ENCODE measurements around the gene MELTF. TPM values are rescaled to one million over a fixed set of nuclear protein-coding genes. Genes with fewer than 3 reads are reported as not detected.

MELTF gene
- total and polyA plus RNA-seq, 2 of the 13 experiments (the other 11 are each of a cell fraction or from before 2014, with no cell fraction given): 3.2 to 7.5 TPM

- H3K4me3 ChIP-seq (replicated peaks in 1 of 3; ENCODE audit: insufficient read depth in 1 of 3, low read depth in 2 of 3, low read length in 3 of 3): no peak overlapping the region
- DNase-seq (ENCODE audit: low spot score) (no peak), ATAC-seq (no peak), FAIRE-seq (no peak)
- H3K79me2 ChIP-seq (ENCODE audit: insufficient read depth, low read length): no peaks in the 10 kb centered on the region
- intact Hi-C loops (cut with micrococcal nuclease; ENCODE audit: unreplicated experiment): no loop called here
- in situ Hi-C loops (cut with HindIII; ENCODE audit: extremely low pct_ligation_motif_present, low pct_unique_long_range_greater_than_20kb): loop anchor here (25.0 kb wide), 1 partner anchor 529 kb away; no protein-coding TSS in a partner anchor
- H3K4me2 ChIP-seq (ENCODE audit: low read depth, low read length): no peak overlapping the region
- no peak overlapping the region for H2AFZ ChIP-seq (ENCODE audit: low read length)
- POLR2A ChIA-PET: no interaction called here
- peaks cover 10% of the 10 kb centered on the region; the same call in 1 of the 2 replicates for H3K9me3 ChIP-seq (ENCODE audit: low read length)
- H3K27me3 ChIP-seq (ENCODE audit: control insufficient read depth in 1 of 2, insufficient read depth in 2 of 2, low read length in 2 of 2): no peaks in the 10 kb centered on the region
- BruUV-seq (replicated peaks): no TSS peak
- H3K36me3 ChIP-seq (replicated peaks in 1 of 2; ENCODE audit: control insufficient read depth in 1 of 2, insufficient read depth in 2 of 2, low read length in 2 of 2): no peaks in the 10 kb centered on the region
- no peaks in the 10 kb centered on the region for H4K20me1 ChIP-seq (ENCODE audit: insufficient read depth, low read length)
- TF ChIP-seq ETV6 (CRISPR knock-in tag; conservative IDR thresholded peaks at IDR 0.05): no peak
- TF ChIP-seq ZFP37 (CRISPR knock-in tag; IDR thresholded peaks at IDR 0.05; ENCODE audit: borderline replicate concordance): no peak
- TF ChIP-seq ZNF317 (CRISPR knock-in tag; IDR thresholded peaks at IDR 0.05): peak; percentile 95
- TF ChIP-seq ZNF10 (CRISPR knock-in tag; IDR thresholded peaks at IDR 0.05; ENCODE audit: borderline replicate concordance, low read depth): no peak
- no peak for TF ChIP-seq ZBTB39 (CRISPR knock-in tag; IDR thresholded peaks at IDR 0.05)
- H3K4me1 ChIP-seq (ENCODE audit: insufficient read depth, low read length): peaks cover 69% of the 10 kb centered on the region
- H3K27ac ChIP-seq (ENCODE audit: extremely low read length, insufficient read depth, low read length): no peak overlapping the region
- H3K9ac ChIP-seq (ENCODE audit: insufficient read depth, low read depth, low read length): no peak overlapping the region
- CTCF ChIA-PET (ENCODE audit: low intra/inter-chr PET ratio, low total read pairs): no interaction called here
- 88% methylated on average over 1 of the region's 1 CpG for WGBS (ENCODE audit: low lambda C conversion rate)
Observed at GRCh38 chr3:196983186-196983585, 46.4 kb downstream of the MELTF start.

DNA sequence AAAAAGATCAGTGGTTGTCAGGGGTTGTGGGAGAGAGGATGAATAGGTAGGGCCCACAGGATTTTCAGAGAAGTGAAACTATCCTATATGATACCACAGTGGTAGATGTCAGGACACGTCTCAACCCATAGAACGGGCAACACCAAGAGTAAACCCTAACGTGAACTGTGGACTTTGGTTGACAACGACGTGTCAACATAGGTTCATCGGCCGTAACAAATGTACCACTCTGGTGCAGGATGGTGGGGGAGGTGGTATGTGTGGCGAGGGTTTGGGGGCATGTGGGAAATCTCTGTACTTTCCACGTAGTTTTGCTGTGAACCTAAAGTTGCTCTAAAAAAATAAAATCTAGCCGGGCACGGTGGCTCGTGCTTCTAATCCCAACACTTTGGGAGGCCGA is 48.0 kb downstream of the MELTF start:
- in situ Hi-C loops (cut with HindIII; ENCODE audit: extremely low pct_ligation_motif_present, low pct_unique_long_range_greater_than_20kb): loop anchor here (25.0 kb wide), 1 partner anchor 531 kb away; no protein-coding TSS in a partner anchor
- no peaks in the 10 kb centered on the region for H3K27me3 ChIP-seq (ENCODE audit: control insufficient read depth in 1 of 2, insufficient read depth in 2 of 2, low read length in 2 of 2)
- H3K4me2 ChIP-seq (ENCODE audit: low read depth, low read length): peak overlapping the region; percentile 44
- H2AFZ ChIP-seq (ENCODE audit: low read length): no peak overlapping the region
- peaks cover 10% of the 10 kb centered on the region; the same call in 1 of the 2 replicates for H3K9me3 ChIP-seq (ENCODE audit: low read length)
- no TSS peak for BruUV-seq (replicated peaks)
- H3K4me1 ChIP-seq (ENCODE audit: insufficient read depth, low read length): peaks cover 56% of the 10 kb centered on the region
- POLR2A ChIA-PET: no interaction called here
- FAIRE-seq: peak; percentile 95
- H3K4me3 ChIP-seq (replicated peaks in 1 of 3; ENCODE audit: insufficient read depth in 1 of 3, low read depth in 2 of 3, low read length in 3 of 3): no peak overlapping the region; a peak in 1 of 6 replicates
- H4K20me1 ChIP-seq (ENCODE audit: insufficient read depth, low read length): no peaks in the 10 kb centered on the region
- peak; percentile 87 for DNase-seq (ENCODE audit: low spot score)
- intact Hi-C loops (cut with micrococcal nuclease; ENCODE audit: unreplicated experiment): no loop called here
- H3K36me3 ChIP-seq (replicated peaks in 1 of 2; ENCODE audit: control insufficient read depth in 1 of 2, insufficient read depth in 2 of 2, low read length in 2 of 2): no peaks in the 10 kb centered on the region
- CTCF ChIA-PET (ENCODE audit: low intra/inter-chr PET ratio, low total read pairs): no interaction called here
- H3K27ac ChIP-seq (ENCODE audit: extremely low read length, insufficient read depth, low read length): peak overlapping the region; percentile 72
- H3K9ac ChIP-seq (ENCODE audit: insufficient read depth, low read depth, low read length): no peak overlapping the region
- peak; percentile 82 for ATAC-seq
- H3K79me2 ChIP-seq (ENCODE audit: insufficient read depth, low read length): no peaks in the 10 kb centered on the region
- 17% methylated on average over 13 of the region's 13 CpGs for WGBS (ENCODE audit: low lambda C conversion rate)
- TF ChIP-seq KDM2A (CRISPR knock-in tag; IDR thresholded peaks at IDR 0.05; ENCODE audit: borderline replicate concordance, low read depth) (peak; percentile 29; the same call in 1 of the 2 replicates), CBX2 (IDR thresholded peaks at IDR 0.05; ENCODE audit: low read depth, low read length) (no peak), CBX2 (CRISPR knock-in tag; IDR thresholded peaks at IDR 0.05; ENCODE audit: low read depth) (no peak), ARNT2 (CRISPR knock-in tag; IDR thresholded peaks at IDR 0.05; ENCODE audit: low read depth) (no peak), PCBP2 (optimal IDR thresholded peaks at IDR 0.05; ENCODE audit: low read depth, low read length, poor library complexity, severe bottlenecking) (no peak), RFXAP (CRISPR knock-in tag; IDR thresholded peaks at IDR 0.05; ENCODE audit: borderline replicate concordance) (no peak), NFE2L2 (IDR thresholded peaks at IDR 0.05; ENCODE audit: low read length) (no peak)
- TF ChIP-seq, protein P1, sequence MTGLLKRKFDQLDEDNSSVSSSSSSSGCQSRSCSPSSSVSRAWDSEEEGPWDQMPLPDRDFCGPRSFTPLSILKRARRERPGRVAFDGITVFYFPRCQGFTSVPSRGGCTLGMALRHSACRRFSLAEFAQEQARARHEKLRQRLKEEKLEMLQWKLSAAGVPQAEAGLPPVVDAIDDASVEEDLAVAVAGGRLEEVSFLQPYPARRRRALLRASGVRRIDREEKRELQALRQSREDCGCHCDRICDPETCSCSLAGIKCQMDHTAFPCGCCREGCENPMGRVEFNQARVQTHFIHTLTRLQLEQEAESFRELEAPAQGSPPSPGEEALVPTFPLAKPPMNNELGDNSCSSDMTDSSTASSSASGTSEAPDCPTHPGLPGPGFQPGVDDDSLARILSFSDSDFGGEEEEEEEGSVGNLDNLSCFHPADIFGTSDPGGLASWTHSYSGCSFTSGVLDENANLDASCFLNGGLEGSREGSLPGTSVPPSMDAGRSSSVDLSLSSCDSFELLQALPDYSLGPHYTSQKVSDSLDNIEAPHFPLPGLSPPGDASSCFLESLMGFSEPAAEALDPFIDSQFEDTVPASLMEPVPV (CRISPR knock-in tag; IDR thresholded peaks at IDR 0.05): no peak

All from HepG2 (cell line).